M059J (cell line): Measurements from ENCODE around the gene COL23A1. TPM values are rescaled to one million over a fixed set of nuclear protein-coding genes. Genes with fewer than 3 reads are reported as not detected.
"Not testable (repeated sequence)": the region's sequence is repeated elsewhere in the genome, so short reads cannot be mapped to it uniquely, and the experiment has no call there.

Experiments used
- DNase-seq: peaks from one replicate; pipeline ENCODE4 v3.0.0-alpha.2; 2012; ENCODE audit warnings: low read depth
- total RNA-seq: library from RNA; depleted of rRNA; stranded (reverse); fragments of >200 nt; shearing (Covaris generic); gene quantifications from 2 replicates; pipeline ENCODE4 v1.2.3, GENCODE V29; 2014

Gene COL23A1
- total RNA-seq, 1 experiment from 2014 or later, result not detected

DNA sequence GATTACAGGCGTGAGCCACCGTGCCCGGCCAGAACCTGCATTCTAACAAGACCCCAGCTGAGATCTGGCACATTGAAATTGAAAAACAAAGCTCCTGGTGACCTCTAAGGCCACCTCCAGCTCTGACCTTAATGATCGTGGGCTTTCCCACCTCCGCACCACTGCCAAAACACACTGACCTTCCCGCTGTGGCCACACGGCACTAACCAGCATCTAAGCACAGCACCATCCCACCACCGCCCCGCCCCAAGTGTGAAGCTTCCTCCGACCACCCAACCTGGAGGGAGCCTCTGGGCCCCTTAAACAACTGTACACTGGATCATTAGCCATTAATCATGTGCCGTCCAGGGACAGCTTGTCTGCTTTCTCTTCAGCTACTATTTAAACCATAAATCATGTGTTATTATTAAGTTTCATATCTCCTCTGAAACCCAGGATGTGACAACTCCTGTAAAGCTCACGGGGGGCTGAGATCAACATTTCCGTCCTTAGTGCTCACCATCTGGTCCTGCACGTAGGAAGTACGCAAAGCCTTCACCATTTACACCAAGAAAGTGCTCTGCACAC is 80.6 kb downstream of the COL23A1 start:
- DNase-seq, result no peak

DNA sequence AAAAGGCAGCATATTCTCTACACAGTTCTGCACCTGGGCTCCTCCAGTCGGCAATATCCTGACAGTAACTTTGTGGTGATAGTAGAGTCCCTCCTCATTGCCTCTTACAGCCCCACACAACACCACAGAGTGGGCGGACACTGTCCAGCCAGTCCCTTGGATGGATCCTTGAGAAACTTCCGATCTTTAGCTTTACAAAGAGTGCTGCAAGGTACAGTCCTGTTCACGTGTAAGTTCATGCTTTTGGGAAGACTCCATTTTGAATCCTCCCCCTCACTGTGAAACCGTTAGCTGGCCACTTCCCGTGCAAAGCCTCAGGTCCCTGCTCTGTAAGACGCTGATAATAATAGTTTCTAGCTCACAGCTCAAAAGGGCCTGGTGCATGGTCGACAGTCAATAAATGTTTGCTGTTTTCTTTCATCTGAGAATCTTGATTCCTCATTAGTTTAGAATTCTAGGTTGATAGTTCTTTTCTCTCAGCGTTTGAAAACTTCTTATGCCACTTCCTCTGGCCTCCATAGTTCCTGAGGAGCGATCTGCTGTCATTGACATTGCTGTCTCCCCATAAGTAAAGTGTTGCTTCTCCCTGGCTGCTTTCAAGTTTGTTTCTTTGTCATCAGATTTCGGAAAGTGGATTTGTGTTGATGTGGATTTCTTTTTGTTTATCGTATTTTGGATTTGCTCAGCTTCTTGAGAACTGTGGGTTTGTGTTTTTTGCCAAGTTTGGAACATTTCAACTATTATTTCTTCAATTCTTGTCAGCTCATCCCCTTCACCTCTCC is 82.9 kb downstream of the COL23A1 start:
- no peak for DNase-seq

DNA sequence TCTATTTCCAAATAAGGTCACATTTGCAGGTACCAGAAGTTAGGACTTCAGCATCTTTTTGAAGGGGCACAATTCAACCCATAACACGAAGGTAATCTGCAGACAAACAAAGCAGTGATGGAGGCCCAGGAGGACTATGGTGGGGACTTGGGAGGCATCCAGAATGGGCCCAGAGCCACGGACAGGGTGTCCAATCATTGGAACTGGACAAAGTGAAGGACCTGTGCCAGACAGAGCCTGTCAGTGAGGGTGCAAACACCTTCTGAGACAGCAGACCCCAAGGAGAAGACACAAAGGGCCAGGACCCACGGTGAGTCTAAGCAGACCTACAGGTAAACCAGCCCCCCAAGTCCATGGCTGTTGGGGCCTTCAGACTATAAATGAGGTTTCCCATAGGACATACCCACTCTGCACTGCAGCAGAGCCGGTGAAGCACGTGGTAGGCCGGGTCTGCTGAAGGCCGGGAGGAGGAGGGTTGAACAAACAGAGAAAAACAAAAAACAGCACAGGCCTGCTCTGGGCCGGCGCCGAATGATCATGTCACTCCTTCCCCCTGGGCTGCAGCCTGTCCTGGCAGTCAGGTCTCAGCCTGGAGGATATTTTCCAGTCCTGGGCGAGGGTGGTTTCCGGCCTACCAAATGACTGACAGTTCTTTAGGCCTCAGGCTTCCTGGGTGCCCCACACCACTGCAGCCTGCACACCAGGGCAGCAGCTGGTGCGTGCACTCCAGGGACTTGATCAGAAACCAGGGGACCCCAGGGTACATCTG is 84.4 kb downstream of the COL23A1 start:
- DNase-seq, result no peak

DNA sequence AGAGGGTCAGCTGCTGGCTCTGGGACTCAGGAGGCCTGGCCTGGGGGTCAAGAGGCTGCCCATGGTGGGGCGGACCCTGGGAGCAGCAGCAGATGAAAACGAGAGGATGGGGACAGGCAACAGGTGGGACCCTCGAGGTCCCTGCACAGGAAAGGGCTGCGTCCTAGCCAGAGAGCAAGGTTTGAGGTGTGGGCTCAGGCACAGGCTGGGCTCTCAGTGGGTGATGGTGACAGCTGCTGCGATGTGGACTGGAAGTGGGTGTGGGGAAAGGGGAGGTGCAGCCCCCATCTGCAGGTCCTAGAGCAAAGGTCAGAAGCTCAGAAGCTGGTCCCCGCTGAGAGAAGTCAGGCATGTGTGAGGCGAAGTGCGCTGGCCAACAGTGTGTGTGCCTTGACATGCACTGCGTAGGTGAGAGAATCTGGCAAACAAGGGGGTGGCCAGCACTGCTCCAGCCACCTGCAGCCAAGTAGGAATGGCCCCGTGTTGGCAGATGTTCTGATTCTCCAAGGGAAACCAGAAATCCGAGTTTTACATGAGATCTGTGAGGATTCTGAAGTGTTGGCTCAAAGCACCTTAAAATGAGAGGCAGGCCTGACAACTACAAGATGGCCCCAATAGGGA is 85.7 kb downstream of the COL23A1 start:
- no peak for DNase-seq

DNA sequence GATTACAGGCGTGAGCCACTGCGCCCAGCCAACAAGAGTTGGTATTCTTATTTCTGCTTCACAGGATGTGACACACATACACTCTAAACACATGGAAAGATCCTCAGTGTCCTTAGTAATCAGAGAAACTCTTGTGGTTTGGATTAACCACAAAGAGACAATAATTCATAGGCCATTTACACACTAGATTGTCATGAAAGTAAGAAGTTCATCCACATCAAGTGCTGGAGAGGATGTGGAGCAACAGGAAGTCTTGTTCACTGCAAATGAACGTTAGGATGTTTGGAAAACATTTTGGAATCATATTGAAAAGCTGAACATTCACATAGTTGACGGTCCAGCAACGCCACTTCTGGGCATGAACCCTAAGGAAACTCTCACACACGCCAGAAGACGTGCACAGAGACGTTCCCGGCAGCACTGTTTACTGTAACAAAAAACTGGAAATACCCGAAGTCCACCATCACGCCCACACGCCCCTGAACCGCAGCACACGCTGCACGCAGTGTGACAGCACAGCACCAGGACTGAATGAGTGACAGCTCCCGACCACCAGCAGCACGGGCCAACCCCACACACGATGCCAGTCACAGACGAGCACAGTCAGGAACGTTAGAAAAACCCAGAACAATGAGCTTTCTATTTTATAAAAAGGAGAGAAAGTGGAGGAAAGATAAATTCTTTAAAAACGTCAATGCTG is 87.6 kb downstream of the COL23A1 start:
- DNase-seq, result peak; percentile 18

DNA sequence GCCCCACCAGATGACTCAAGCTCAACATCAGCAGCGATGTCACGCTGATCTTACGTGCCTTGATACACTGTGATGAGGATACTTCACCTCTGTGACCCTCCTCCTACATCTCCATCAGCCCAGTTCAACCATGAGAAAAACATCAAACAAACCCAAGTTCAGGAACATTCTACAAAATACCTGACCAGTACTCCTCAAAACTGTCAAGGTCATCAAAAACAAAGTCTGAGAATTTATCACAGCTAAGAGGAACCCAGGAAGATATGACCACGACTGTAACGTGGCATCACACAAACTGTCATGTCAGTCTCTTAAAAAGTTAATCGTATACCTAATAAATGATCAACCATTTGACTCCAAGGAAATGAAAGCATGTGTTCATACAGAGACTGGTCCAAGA is 90.8 kb downstream of the COL23A1 start:
- no peak for DNase-seq

DNA sequence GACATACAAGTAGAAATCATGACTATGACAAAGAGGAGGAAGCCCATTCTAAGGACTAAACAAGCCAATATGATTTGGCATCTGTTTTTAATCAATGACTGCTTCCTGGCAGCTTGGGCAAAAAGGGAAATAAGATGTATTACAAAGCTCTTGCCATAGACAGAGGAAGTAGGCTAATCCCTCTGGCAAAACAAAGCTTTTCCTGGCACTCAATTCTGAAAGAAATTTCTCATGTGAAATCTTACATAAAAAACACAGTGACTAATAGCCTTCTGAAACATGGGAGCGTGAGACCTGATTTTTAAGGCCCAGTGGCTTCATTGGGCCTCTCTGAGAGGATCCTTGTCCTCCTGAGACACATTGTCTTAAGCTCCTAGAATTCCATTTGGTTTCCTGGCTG is 93.6 kb downstream of the COL23A1 start:
- DNase-seq, result no peak

DNA sequence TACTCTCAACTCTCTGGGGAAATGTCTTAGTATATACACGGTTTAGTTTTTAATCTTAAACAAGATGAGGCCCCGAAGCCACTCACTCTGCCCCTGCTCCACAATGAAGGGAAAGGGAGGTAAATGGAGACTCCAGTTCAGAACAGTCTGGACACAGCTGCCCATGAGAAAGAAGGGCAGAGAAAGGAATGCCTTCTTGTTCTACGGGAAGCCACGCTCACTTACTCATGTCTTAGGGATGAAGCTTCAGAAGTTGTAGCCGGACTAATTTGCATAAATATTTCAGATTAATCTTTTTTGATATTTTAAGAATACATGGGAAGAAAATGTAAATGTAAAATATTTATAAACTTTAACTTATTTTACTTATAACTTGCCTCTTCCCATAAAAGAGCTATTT is 94.0 kb downstream of the COL23A1 start:
- DNase-seq, result no peak

DNA sequence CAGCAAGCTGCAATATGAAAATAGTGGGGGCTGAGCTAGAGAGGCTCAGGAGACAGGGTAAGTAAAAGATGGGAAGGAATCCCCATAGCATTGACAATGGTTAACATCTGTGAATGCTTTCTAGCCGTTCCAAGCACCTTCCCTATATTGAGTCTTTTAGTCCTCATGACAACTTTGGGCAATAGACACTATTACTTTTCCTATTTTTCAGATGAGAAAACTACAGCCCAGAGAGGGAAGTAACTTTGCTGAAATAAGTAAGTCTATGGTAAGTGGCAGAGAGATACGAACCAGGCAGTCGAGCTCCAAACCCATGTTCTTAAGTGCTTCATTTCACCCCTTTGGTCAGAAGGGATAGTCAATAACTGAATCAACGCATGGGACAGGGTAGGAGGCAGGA is 94.5 kb downstream of the COL23A1 start:
- no peak for DNase-seq

DNA sequence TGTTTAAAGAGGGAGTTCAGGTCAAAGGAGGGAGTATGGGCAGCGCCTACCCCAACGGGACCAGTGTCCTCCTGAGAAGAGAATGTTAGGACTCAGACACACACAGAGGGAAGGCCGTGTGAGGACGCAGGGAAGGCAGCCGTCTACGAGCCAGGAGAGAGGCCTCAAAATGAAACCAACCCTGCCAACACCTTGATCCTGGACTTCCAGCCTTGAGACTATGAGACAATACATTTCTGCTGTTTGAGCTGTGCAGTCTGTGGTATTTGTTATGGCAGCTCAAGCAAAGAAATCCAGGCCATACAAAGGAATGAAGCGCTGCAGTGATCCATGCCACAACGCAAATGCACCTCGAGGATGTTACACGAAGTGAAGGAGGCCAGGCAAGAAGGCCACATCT is 97.9 kb downstream of the COL23A1 start:
- no peak for DNase-seq

DNA sequence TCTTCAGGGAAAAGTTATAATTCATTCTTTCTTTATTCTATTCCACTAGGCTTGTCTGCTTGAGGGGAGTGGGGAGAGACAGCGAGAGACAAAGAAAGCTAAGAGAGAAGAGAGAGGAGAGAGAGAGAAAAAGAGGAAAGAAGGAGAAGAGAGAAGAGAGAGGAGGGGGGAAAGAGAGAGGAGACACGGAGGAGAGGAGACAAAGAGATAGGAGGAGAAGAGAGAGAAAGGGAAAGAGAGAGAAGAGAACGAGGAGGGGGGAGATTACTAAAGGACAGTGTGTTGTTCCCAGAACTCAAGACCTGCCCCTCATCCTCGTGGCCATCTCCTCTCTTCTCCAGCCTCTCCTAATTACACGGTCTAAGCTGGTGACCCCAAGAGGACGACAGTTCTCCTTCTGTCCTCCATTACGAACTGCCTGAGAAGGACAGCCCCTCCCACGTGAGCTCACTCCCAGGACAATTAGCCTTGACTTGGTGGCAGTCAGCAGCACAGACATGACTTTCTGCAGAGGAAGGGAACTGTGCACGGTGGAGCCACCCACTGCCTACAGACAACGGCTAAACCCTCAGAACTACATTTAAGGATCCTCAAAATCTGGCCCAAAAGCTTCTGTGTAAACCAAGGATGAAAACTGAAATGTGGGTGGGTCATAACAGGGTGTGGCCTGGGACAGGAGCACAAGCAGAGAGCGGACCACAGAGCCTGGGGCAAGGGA is 99.1 kb downstream of the COL23A1 start:
- no peak for DNase-seq

DNA sequence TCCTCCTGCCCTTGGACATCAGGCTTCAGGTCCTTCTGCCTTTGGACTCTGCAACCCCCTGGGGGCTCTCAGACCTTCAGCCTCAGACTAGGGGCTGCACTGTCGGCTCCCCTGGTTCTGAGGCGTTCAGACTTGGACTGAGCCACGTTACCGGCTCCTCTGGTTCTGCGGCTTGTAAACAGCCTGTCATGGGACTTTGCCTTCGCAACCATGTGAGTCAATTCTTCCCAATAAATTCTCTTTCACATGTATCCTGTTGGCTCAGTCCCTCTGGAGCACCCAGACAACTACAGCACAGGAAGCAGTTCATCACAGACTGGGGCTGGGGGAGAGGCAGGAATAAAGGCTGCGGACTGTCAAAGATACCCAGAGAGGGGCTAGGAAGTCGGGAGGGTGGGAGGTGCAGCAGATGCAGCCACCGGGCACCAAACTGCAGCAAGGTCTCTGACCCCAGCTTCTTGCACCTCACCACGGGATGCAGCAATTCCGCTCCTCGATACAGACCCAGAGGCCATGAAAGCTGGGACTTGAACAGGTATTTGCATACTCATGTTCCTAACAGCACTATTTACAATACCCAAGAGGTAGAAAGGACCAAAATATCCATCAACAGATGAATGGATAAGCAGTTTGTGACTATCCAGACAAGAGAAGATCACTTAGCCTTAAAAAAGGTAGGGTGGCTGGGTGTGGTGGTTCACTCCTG is 100.8 kb downstream of the COL23A1 start:
- DNase-seq, result no peak

DNA sequence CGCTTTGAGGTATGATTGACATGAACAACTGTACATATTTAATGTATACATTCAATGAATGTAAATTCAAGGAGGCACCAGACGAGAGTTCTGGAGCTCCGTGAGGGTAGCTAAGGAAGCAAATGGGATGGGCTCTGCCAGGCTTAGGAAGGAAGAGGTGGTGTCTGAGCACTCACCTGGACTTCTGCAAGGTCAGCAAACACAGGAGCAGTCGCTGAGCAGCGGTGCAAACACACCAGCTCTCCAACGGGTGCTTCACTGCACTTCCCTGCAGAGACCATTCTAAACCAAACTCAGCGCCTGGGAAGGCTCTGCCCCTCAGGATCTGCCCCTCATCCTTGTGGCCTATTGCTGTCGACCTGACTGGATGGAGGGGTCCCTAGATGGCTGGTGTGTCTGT is 101.5 kb downstream of the COL23A1 start:
- DNase-seq, result no peak

DNA sequence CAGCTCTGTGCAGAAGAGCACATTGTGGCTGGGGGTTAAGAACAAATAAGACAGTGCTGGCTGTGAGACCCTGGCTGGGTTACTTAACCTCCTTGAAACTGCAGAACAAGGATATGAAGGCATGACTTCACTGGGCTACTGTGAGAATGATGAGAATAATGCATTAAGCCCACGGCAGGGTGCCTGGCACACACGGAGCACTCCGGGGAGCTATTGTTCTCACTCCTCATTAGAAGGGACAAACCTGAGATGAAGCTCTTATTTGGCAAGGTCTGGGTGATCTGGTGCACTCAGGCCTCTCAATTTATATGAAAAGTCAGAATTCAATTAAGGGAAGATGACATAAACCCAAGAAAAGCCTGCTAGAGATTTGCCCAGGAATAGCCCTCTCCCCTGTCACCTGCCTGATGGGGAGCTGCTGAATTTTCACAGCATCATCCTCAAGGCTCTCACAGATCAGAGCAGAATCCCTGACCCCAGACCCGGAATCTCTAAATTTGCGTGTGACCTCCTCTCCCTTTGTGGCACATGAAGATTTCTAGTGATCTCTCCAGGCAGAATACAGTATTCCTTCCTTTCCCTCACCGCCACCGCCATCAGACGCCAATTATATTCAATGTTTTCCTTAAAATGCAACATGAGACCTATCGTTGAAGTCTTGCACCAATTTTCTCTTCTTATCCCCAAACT is 102.1 kb downstream of the COL23A1 start:
- no peak for DNase-seq

DNA sequence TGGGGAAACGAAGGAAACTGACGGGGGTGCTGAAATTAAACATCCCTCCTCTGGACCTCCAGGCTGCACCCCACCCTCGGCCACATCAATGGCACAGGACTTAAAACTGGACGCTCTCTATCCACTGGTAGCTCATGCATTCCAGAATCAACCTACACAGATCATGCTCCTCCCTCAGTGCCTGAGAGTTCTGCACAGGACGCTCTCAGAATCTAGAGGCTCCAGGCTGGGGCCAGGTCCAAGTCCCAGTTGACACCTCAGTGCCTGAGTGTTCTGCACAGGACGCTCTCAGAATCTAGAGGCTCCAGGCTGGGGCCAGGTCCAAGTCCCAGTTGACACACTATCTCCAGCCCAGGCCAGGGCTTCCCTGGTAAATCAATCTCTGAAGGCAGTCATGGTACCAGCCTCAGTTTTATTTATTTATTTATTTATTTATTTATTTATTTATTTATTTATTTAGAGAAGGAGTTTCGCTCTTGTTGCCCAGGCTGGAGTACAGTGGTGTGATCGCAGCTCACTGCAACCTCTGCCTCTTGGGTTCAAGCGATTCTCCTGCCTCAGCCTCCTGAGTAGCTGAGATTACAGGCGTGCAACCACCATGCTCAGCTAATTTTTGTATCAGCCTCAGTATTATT is 103.2 kb downstream of the COL23A1 start:
- DNase-seq, result not testable (repeated sequence)

DNA sequence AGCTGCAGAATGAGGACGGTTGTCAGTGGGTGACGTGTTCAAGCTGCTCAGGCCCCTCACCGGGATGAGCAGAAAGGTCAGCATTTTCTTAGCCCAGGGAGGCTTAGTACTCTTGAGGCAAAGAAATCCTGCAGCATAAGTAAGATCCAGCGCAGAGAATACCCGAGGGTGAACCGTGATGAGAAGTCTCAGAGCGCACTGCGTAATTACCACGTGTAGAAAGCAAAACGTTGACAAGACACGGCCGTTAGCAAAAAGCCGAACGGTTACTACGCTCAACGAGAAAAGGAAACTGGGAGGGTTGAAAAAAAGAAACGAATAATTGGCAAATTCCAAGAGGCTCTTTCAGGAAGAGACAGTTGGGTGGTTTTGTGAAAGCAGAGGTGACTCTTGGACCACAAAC is 104.0 kb downstream of the COL23A1 start:
- no peak for DNase-seq

DNA sequence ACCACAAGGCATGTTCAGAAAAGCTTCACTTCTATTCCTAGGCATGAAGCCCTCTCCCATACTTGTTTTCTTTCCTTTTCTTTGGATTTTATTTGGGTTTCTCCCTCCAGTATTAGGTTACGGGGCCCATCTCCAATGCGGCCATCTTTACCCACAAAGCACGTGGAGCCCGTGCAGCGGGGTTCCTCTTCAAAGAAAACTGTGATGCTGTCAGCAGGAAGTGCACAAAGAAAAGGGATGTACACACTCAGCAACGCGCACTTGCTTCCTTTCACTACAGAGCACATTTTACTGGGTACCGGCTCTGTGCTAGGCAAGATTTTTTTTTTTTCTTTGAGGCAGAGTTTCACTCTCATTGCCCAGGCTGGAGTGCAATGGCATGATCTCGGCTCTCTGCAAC is 106.6 kb downstream of the COL23A1 start:
- DNase-seq, result no peak

DNA sequence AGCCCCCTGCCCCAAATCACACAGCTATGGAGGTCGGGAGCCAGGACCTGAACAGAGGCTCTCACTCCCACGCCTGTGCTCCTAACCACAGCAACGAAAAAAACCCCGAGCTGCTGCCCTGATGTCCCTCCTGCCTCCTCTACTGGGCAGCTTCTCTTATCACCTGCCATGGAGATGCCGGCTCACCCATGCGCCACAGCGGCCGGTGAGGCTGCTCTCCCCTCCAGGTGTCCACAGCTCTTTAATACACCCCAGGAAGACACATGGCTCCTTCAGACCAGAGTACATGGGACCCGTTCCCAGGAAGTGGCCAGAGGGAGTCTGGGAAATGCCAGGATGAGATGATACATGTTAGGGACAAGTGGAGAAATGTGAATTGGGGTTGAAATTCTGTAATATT is 110.9 kb downstream of the COL23A1 start:
- no peak for DNase-seq

DNA sequence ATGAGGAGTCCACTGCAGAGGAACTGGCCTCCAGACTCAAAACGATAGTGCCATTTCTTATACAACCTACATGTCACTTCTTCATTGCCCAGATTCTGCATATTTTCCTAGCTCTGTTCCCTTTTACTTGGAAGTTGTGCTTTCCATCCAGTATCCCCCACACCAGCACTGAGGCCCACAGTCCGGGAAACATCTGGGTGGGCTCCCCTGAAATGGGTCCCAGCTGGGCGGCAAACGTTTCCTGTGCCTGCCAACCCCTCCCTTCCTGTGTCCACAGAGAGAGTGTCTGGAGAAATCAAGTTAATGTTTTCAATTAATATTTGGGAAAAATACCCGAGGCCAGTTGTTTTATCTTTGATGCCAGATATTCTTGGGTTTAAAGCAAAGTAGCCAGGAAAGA is 111.8 kb downstream of the COL23A1 start:
- DNase-seq, result no peak

DNA sequence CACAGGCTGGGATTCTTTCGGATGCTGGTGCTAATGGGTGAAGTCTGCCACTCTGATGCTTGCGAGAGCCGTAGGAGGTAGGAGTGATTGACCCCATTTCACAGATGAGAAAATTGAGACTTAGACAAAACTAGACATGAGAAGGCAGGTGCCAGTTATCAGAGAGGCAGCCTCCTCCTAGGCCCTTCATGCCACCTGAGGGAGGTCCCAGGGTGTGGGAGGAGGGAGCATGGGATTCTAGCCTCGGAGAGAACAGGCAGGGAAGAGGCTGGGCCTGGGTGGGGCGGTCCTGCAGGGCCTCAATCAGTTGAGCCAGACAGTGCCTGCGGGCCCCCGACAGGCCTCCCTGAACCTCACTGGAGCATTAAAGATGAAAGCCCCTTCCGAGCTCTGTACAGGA is 112.4 kb downstream of the COL23A1 start:
- no peak for DNase-seq
